KBM-7 (cell line): ENCODE data around the gene DNAJB13.
A peak's percentile ranks its signal among the peaks of the same experiment; 100 is the strongest.

ENCODE experiments used
- DNase-seq: peaks from one replicate; pipeline ENCODE4 v3.0.0-alpha.2; 2015
- in situ Hi-C: fragments of 300-500 bp; cut with MboI; formaldehyde crosslinking; loops from 2 replicates; pipeline ENCODE4 v1.14.3; 2020; ENCODE audit warnings: low sequenced_read_pairs, low pct_unique_long_range_greater_than_20kb, mixed read lengths

The DNAJB13 gene

GRCh38 chr11:73995247-73995646, 44.4 kb downstream of the DNAJB13 start:
- in situ Hi-C loops = no loop called here
- DNase-seq = peak; percentile 66

GRCh38 chr11:73995731-73996130, 44.9 kb downstream of the DNAJB13 start:
- DNase-seq = no peak
- in situ Hi-C loops = no loop called here

- in situ Hi-C loops = no loop called here
- no peak for DNase-seq
Measured at GRCh38 chr11:73996161-73996747, 45.4 kb downstream of the DNAJB13 start.

- in situ Hi-C loops = no loop called here
- DNase-seq = no peak
Measured at GRCh38 chr11:73997120-73997770, 46.4 kb downstream of the DNAJB13 start.

GRCh38 chr11:73998846-73999575, 48.2 kb downstream of the DNAJB13 start:
- in situ Hi-C loops = no loop called here
- DNase-seq = no peak

- no peak for DNase-seq
- in situ Hi-C loops = no loop called here
Measured at GRCh38 chr11:73999581-74000306, 48.9 kb downstream of the DNAJB13 start.

- no peak for DNase-seq
- in situ Hi-C loops = no loop called here
Measured at GRCh38 chr11:74000307-74001133, 49.7 kb downstream of the DNAJB13 start.

- in situ Hi-C loops = no loop called here
- no peak for DNase-seq
Measured at GRCh38 chr11:74001822-74002286, 51.0 kb downstream of the DNAJB13 start.

GRCh38 chr11:74002832-74003231, 52.0 kb downstream of the DNAJB13 start:
- no peak for DNase-seq
- in situ Hi-C loops = no loop called here

- in situ Hi-C loops = no loop called here
- no peak for DNase-seq
Measured at GRCh38 chr11:74004046-74004695, 53.3 kb downstream of the DNAJB13 start.

GRCh38 chr11:74004759-74005615, 54.2 kb downstream of the DNAJB13 start:
- no peak for DNase-seq
- in situ Hi-C loops = no loop called here

GRCh38 chr11:74005721-74006517, 55.1 kb downstream of the DNAJB13 start:
- no peak for DNase-seq
- in situ Hi-C loops = no loop called here

GRCh38 chr11:74006743-74007304, 56.0 kb downstream of the DNAJB13 start:
- in situ Hi-C loops = no loop called here

GRCh38 chr11:74007691-74008372, 57.0 kb downstream of the DNAJB13 start:
- DNase-seq = no peak
- in situ Hi-C loops = no loop called here

More at GRCh38 chr11:74006743-74007304, 56.0 kb downstream of the DNAJB13 start:
- DNase-seq = no peak

GRCh38 chr11:74008373-74009229, 57.8 kb downstream of the DNAJB13 start, which contains the start of gene UCP3:
Gene UCP3, minus strand, starts transcription at chr11:74009085. Its CDS starts 2,043 bp downstream, at chr11:74007042.
- in situ Hi-C loops = no loop called here
- DNase-seq = no peak
